Measurements from ENCODE around the gene TRIM14. TPM values are rescaled to one million over a fixed set of nuclear protein-coding genes. Genes with fewer than 3 reads are reported as not detected.
"Not testable (repeated sequence)": the region's sequence is repeated elsewhere in the genome, so short reads cannot be mapped to it uniquely, and the experiment has no call there.

Gene TRIM14
- total RNA-seq, 1 experiment from 2014 or later = 8.6 TPM

GRCh38 chr9:98083566-98084183, 35.3 kb downstream of the TRIM14 start:
- no peak for DNase-seq (ENCODE audit: low read depth)

GRCh38 chr9:98083061-98083501, 35.9 kb downstream of the TRIM14 start:
- no peak for DNase-seq (ENCODE audit: low read depth)

GRCh38 chr9:98081477-98082219, 37.4 kb downstream of the TRIM14 start:
- peak; percentile 22 for DNase-seq (ENCODE audit: low read depth)

- DNase-seq (ENCODE audit: low read depth) = no peak
Measured at GRCh38 chr9:98080780-98081179, 38.2 kb downstream of the TRIM14 start.

- DNase-seq (ENCODE audit: low read depth) = no peak
Measured at GRCh38 chr9:98080326-98080725, 38.7 kb downstream of the TRIM14 start.

GRCh38 chr9:98078895-98079294, 40.1 kb downstream of the TRIM14 start:
- DNase-seq (ENCODE audit: low read depth) = no peak

- not testable (repeated sequence) for DNase-seq (ENCODE audit: low read depth)
Measured at GRCh38 chr9:98076514-98076890, 42.5 kb downstream of the TRIM14 start.

GRCh38 chr9:98075332-98075805, 43.7 kb downstream of the TRIM14 start:
- DNase-seq (ENCODE audit: low read depth) = peak; percentile 52

GRCh38 chr9:98074115-98074990, 44.7 kb downstream of the TRIM14 start:
- peak; percentile 37 for DNase-seq (ENCODE audit: low read depth)

GRCh38 chr9:98071737-98072136, 47.3 kb downstream of the TRIM14 start:
- DNase-seq (ENCODE audit: low read depth) = no peak

- no peak for DNase-seq (ENCODE audit: low read depth)
Measured at GRCh38 chr9:98070704-98071103, 48.3 kb downstream of the TRIM14 start.

GRCh38 chr9:98069551-98069950, 49.5 kb downstream of the TRIM14 start:
- DNase-seq (ENCODE audit: low read depth) = no peak

- DNase-seq (ENCODE audit: low read depth) = no peak
Measured at GRCh38 chr9:98067184-98067583, 51.8 kb downstream of the TRIM14 start.

GRCh38 chr9:98066235-98066634, 52.8 kb downstream of the TRIM14 start:
- no peak for DNase-seq (ENCODE audit: low read depth)

GRCh38 chr9:98064623-98065392, 54.2 kb downstream of the TRIM14 start:
- peak; percentile 15 for DNase-seq (ENCODE audit: low read depth)

GRCh38 chr9:98062161-98062560, 56.9 kb downstream of the TRIM14 start:
- no peak for DNase-seq (ENCODE audit: low read depth)

- DNase-seq (ENCODE audit: low read depth) = no peak
Measured at GRCh38 chr9:98057138-98057799, 61.8 kb downstream of the TRIM14 start.

- peak; percentile 95 for DNase-seq (ENCODE audit: low read depth)
Measured at GRCh38 chr9:98056269-98057137, 62.5 kb downstream of the TRIM14 start, which contains the start of gene NANS. TSS of gene NANS (plus strand) at chr9:98056732. CDS start at chr9:98056809, 77 bp downstream.

GRCh38 chr9:98054376-98054951, 64.6 kb downstream of the TRIM14 start:
- DNase-seq (ENCODE audit: low read depth) = no peak
